Kidney (tissue), 14 donors: Measurements from ENCODE around the gene TUBAL3. TPM values are rescaled to one million over a fixed set of nuclear protein-coding genes. Genes with fewer than 3 reads are reported as not detected.
A peak's percentile ranks its signal among the peaks of the same experiment; 100 is the strongest.

ENCODE experiments used
- DNase-seq, 5 donors: peaks; one replicate each; pipeline ENCODE4 v3.0.0-alpha.2; 2013 to 2020
- FAIRE-seq: peaks from 2 replicates; lab custom pipeline; 2012; peaks lifted over from hg19 to GRCh38; lab: Jason Lieb, UNC
- H3K27ac ChIP-seq, 2 donors: one replicate each; pipeline ENCODE4 v1.7.0; 2013; ENCODE audit warnings: low read depth in 2 of 2, low read length in 2 of 2, inconsistent platforms in 1 of 2
- H3K27me3 ChIP-seq: one replicate; pipeline ENCODE4 v1.7.1; 2013; ENCODE audit warnings: low read length, inconsistent platforms; ENCODE audit not compliant: control insufficient read depth, insufficient read depth
- H3K36me3 ChIP-seq, 3 donors: one replicate each; pipeline versions ENCODE4 v1.7.0 to v1.7.1; 2013; ENCODE audit warnings: low read length in 3 of 3, control low read depth in 1 of 3, inconsistent platforms in 1 of 3; ENCODE audit not compliant: insufficient read depth in 3 of 3, control insufficient read depth in 2 of 3
- H3K4me1 ChIP-seq, 3 donors: one replicate each; pipeline versions ENCODE4 v1.7.0 to v1.7.1; 2013; ENCODE audit warnings: low read length in 3 of 3, inconsistent platforms in 1 of 3, low read depth in 1 of 3; ENCODE audit not compliant: control insufficient read depth in 2 of 3, insufficient read depth in 2 of 3
- H3K4me3 ChIP-seq, 3 donors: one replicate each; pipeline versions ENCODE4 v1.7.0 to v1.8.1; 2013; ENCODE audit warnings: low read length in 3 of 3, control low read depth in 1 of 3, inconsistent platforms in 1 of 3
- H3K9ac ChIP-seq, 3 donors: one replicate each; pipeline versions ENCODE4 v1.7.0 to v1.7.1; 2013; ENCODE audit warnings: low read length in 3 of 3, control low read depth in 1 of 3, inconsistent platforms in 1 of 3
- H3K9me3 ChIP-seq, 3 donors: one replicate each; pipeline versions ENCODE4 v1.7.0 to v1.7.1; 2013; ENCODE audit warnings: low read length in 3 of 3, control low read depth in 1 of 3, inconsistent platforms in 1 of 3; ENCODE audit not compliant: control insufficient read depth in 2 of 3, insufficient read depth in 1 of 3
- intact Hi-C: fragments of 100-400 bp; cut with DNase I; formaldehyde crosslinking; loops from one replicate; pipeline ENCODE4 v1.11.1; 2022
- polyA plus RNA-seq: library from polyadenylated mRNA; stranded (reverse); fragments of 350-450 nt; fragmentation: Illumina TruSeq; extraction: RNeasy Lipid Tissue Mini Kit (QIAGEN cat#74804); gene quantifications from one replicate; pipeline ENCODE4 v1.2.3, GENCODE V29; 2014; ENCODE audit warnings: low read depth, low replicate concordance; ENCODE audit not compliant: insufficient read depth
- total RNA-seq: library from RNA; stranded (reverse); fragmentation: NEBNext Ultra II Directional; extraction: Animal tissue kit (Norgen Biotek cat#: 25700); gene quantifications from one replicate; pipeline ENCODE4 v1.2.1, GENCODE V29; 2021
- TF ChIP-seq, protein P1 (sequence below): IDR thresholded peaks from 3 replicates; pipeline ENCODE4 v1.5.1; 2012; ENCODE audit warnings: mild to moderate bottlenecking, moderate library complexity, borderline replicate concordance; ENCODE audit not compliant: insufficient read depth; ENCODE audit errors: extremely low read depth
- donor health status: control.
- donor health status: control.
- donor health status: control.
- donor health status: control.
- donor health status: control.
- donor health status: DM: yes; HTN: yes; CAD: no.
- donor health status: Normal renal cell carcinoma (clear cell type).

The TUBAL3 gene
- total and polyA plus RNA-seq, 2 donors from 2014 or later: 0.44 to 10.8 TPM

DNA sequence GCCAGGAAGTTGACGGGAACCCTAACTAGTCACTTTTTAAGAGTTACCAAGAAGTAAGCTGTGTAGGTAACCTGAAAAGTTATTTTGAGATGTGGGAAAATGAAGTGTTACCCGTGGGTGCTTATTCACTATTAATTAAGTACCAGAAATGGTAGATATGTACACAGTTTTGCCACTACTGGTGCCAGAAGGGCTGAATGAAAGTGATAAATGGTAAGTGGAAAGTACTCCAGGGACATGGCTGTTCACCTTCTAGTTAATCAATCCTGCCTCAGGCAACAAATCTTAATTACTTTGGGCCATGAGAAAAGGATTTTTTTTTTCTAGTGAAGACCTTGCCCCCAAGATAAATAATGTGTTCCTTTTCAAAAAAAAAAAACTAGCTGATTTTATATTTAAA, 23.5 kb upstream of the TUBAL3 start:
- TF ChIP-seq, protein P1, sequence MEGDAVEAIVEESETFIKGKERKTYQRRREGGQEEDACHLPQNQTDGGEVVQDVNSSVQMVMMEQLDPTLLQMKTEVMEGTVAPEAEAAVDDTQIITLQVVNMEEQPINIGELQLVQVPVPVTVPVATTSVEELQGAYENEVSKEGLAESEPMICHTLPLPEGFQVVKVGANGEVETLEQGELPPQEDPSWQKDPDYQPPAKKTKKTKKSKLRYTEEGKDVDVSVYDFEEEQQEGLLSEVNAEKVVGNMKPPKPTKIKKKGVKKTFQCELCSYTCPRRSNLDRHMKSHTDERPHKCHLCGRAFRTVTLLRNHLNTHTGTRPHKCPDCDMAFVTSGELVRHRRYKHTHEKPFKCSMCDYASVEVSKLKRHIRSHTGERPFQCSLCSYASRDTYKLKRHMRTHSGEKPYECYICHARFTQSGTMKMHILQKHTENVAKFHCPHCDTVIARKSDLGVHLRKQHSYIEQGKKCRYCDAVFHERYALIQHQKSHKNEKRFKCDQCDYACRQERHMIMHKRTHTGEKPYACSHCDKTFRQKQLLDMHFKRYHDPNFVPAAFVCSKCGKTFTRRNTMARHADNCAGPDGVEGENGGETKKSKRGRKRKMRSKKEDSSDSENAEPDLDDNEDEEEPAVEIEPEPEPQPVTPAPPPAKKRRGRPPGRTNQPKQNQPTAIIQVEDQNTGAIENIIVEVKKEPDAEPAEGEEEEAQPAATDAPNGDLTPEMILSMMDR: no peak
- intact Hi-C loops: no loop called here
- Histone ChIP-seq H3K27ac (no peak overlapping the region), H3K36me3 (no peaks in the 10 kb centered on the region), H3K27me3 (no peaks in the 10 kb centered on the region), H3K4me1 (no peaks in the 10 kb centered on the region), H3K4me3 (no peak overlapping the region), H3K9ac (no peak overlapping the region), H3K9me3 (no peaks in the 10 kb centered on the region)
- no peak for FAIRE-seq
- peak in 1 of 5 donors; percentile 25 for DNase-seq

DNA sequence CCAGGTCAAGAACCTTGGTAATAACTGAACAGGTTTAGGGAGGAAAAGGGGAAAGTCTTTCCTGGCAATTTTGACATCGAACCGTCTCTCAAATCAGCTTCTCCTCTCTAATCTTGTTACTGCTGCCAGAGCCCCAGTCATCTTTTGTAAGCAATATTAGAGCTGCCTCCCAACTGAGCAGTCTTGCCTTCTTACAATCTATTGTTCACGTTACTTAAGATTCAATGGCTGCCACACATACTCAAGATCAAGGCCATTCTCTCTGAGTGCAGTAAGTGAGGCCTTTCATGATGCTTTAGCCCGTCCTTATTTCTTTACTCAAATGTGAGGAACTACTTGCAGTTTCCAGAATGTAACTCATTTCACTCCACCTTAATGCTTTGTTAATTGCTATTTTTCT, 20.1 kb upstream of the TUBAL3 start:
- H3K27me3 ChIP-seq: no peaks in the 10 kb centered on the region
- no peak overlapping the region for H3K9ac ChIP-seq
- DNase-seq (no peak), FAIRE-seq (no peak)
- no peaks in the 10 kb centered on the region for H3K4me1 ChIP-seq
- TF ChIP-seq, protein P1: no peak
- intact Hi-C loops: no loop called here
- H3K36me3 ChIP-seq: no peaks in the 10 kb centered on the region
- H3K9me3 ChIP-seq: no peaks in the 10 kb centered on the region
- no peak overlapping the region for H3K4me3 ChIP-seq
- no peak overlapping the region for H3K27ac ChIP-seq

DNA sequence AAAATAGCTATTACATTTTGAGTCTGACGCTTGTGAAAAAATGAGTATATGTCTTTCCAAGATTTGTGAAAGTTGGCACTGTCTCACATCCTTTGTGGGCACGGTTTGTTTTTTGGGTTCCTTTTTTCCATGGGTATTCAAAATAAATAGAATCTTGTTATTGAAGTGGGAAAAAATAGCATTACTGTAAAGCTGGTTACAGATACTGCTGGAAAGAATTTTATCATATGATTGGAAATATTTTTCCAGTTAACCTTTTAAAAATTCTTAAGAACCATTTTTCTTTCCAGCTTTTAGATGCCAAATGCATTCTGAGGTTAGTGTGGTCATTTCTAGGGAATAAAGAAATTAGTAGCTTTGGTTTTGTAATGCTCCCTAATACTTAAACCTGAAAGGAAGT, 19.1 kb upstream of the TUBAL3 start:
- FAIRE-seq (no peak), DNase-seq (no peak)
- H3K4me3 ChIP-seq: no peak overlapping the region
- intact Hi-C loops: no loop called here
- H3K36me3 ChIP-seq: no peaks in the 10 kb centered on the region
- peaks cover 0 to 4% (median 0%) of the 10 kb centered on the region in 3 donors for H3K9me3 ChIP-seq
- H3K9ac ChIP-seq: no peak overlapping the region
- no peaks in the 10 kb centered on the region for H3K4me1 ChIP-seq
- H3K27me3 ChIP-seq: no peaks in the 10 kb centered on the region
- TF ChIP-seq, protein P1: no peak
- H3K27ac ChIP-seq: no peak overlapping the region

DNA sequence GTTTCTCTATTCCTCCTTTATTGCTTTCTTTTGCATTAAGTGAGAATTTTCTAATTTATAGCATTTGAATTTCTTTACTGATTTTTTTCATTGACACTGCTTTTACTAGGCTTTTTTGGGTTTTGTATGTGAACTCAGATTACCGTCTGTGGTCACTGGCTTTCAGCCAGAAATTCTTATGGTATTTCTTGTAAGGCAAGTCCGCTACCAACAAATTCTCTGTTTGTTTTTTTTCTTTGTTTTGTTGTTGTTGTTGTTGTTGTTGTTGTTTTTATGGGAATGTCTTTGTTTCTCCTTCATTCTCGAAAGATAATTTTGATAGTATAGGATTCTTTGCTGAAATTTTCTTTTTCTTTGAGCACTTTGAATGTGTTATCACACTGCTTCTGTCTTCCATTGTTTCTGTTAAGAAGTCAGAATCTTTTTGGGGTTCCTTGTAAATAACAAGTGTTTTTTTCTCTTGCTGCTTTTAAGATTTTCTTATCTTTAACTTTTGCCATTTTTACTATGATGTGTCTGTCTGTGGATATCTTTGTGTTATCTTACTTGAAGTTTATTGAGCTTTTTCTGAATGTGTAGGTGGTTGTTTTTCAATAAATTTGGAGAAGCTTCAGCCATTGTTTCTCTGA, 15.0 kb upstream of the TUBAL3 start:
- Histone ChIP-seq H3K27ac (no peak overlapping the region), H3K36me3 (no peaks in the 10 kb centered on the region), H3K27me3 (no peaks in the 10 kb centered on the region), H3K9ac (no peak overlapping the region), H3K9me3 (peaks cover 0 to 10% (median 0%) of the 10 kb centered on the region in 3 donors), H3K4me3 (no peak overlapping the region), H3K4me1 (no peaks in the 10 kb centered on the region)
- no peak for DNase-seq
- intact Hi-C loops: no loop called here
- FAIRE-seq: no peak
- TF ChIP-seq, protein P1: no peak
